HUES6 (cell line): Measurements from ENCODE around the gene SLC9A8.

Source experiments
- H3K27ac ChIP-seq: 2 replicates; pipeline ENCODE4 v1.7.0; 2013; ENCODE audit warnings: low read depth, mild to moderate bottlenecking, low read length, inconsistent platforms
- H3K27me3 ChIP-seq: 2 replicates; pipeline ENCODE4 v1.6.1; 2013; ENCODE audit warnings: low read length; ENCODE audit not compliant: control insufficient read depth, insufficient read depth
- H3K36me3 ChIP-seq: 2 replicates; pipeline ENCODE4 v1.6.1; 2013; ENCODE audit warnings: low read length; ENCODE audit not compliant: control insufficient read depth, insufficient read depth
- H3K4me1 ChIP-seq: 2 replicates; pipeline ENCODE4 v1.6.1; 2013; ENCODE audit warnings: low read length; ENCODE audit not compliant: control insufficient read depth, insufficient read depth
- H3K4me3 ChIP-seq: 2 replicates; pipeline ENCODE4 v1.5.1; 2013; ENCODE audit warnings: low read depth, low read length
- H3K9ac ChIP-seq: one replicate; pipeline ENCODE4 v1.6.1; 2013; ENCODE audit warnings: mild to moderate bottlenecking, low read length
- H3K9me3 ChIP-seq: 2 replicates; pipeline ENCODE4 v1.6.1; 2013; ENCODE audit warnings: low read depth, low read length; ENCODE audit not compliant: control insufficient read depth, insufficient read depth

Gene SLC9A8

DNA sequence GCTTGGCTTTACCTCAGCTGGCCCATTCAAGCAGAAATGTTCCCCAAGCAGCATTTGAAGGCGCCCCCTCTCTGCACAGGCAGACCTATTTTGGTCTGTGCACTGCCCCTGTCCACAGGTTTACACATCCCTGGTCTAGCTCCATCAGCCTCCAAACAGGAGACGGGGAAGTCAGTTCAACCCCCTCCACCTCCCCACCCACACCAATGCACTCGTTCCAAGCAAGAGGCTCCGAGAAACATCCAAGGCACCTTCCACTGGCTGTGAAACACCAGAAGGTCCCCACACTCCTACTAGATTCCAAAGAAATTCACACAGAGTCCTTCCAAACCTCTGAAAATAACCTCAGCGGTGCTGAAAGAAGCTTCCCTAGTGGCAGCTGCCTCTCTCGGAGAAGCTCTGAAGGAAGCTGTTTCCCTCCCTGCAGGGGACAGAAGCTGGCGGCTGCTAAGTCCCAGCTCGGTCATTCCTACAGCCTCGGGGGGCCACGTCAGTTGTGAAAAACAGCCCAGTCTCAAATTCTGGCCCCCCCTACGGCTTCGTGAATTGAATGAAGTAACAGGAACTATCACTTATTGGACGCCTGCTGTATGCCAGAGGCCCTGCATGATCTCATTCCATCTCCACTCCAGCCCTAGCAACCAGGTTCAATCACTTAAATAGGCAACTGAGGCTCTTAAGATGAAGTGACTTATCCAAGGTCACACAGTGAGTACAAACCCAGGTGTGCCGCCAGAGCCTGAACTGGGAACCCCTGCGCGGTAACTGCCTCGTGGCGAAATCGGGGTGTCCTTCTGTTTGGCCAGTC is 101.9 kb downstream of the SLC9A8 start:
- H3K27ac ChIP-seq: peak overlapping the region; percentile 20; the same call in 1 of the 2 replicates
- peak overlapping the region; percentile 88 for H3K4me3 ChIP-seq
- no peaks in the 10 kb centered on the region for H3K27me3 ChIP-seq
- peaks cover 6% of the 10 kb centered on the region for H3K4me1 ChIP-seq
- H3K9ac ChIP-seq: peak overlapping the region; percentile 98
- H3K36me3 ChIP-seq: peaks cover 4% of the 10 kb centered on the region
- no peaks in the 10 kb centered on the region for H3K9me3 ChIP-seq

GRCh38 chr20:49915118-49915379 is 102.4 kb downstream of the SLC9A8 start:
- peak overlapping the region; percentile 88 for H3K4me3 ChIP-seq
- no peaks in the 10 kb centered on the region for H3K27me3 ChIP-seq
- peaks cover 4% of the 10 kb centered on the region for H3K36me3 ChIP-seq
- peaks cover 6% of the 10 kb centered on the region for H3K4me1 ChIP-seq
- H3K9me3 ChIP-seq: no peaks in the 10 kb centered on the region
- H3K9ac ChIP-seq: peak overlapping the region; percentile 98
- peak overlapping the region; percentile 100 for H3K27ac ChIP-seq

DNA sequence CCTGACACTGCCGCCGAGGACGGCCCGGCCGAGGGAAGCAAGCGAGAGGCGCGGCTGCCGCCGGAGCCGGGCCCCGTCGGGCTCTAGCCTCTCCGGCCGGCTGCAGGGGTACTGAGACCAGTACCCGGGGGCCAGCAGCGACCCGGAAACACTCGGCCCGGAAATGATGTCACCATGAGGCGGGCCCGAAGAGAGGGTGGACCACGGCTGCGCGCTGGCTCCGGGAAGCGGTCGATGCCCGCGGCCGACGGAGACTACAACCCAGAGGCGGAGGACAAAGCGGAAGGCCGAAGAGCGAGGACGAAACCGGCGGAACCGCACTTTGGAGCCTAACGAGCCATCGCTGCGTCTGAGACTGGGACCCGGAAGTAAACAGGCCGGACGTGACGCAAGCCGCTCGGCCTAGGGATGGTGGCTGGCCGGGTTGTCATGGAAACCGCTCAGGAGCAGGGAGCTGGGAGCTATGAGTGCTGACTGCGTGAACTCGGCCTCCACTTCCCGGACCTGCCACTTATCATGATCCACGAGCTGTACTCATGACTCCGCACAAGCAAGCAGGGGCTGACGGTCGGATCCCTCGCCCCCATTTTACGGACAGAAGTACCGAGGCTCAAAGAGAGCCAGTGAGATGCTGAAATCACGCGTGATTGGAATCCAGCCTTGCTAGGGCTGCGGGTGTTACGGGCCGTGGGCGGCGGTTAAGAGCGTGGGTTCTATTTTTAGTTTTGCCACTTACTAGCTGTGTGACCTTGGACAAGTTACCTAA is 102.9 kb downstream of the SLC9A8 start, which contains the start of gene SPATA2:
Gene SPATA2 (minus strand): TSS at position 150 of the 766 bp plus-strand sequence. CDS start 7,039 bp downstream, outside the sequence.
- peak within 1 kb of the TSS; percentile 100 for H3K27ac ChIP-seq
- peak within 1 kb of the TSS; percentile 98 for H3K9ac ChIP-seq
- no peaks in the 10 kb centered on the region for H3K27me3 ChIP-seq
- no peaks in the 10 kb centered on the region for H3K36me3 ChIP-seq
- peak within 1 kb of the TSS; percentile 88 for H3K4me3 ChIP-seq
- H3K9me3 ChIP-seq: no peaks in the 10 kb centered on the region
- peaks cover 6% of the 10 kb centered on the region for H3K4me1 ChIP-seq

- H3K27ac ChIP-seq: no peak overlapping the region
- H3K9me3 ChIP-seq: no peaks in the 10 kb centered on the region
- no peaks in the 10 kb centered on the region for H3K36me3 ChIP-seq
- peaks cover 6% of the 10 kb centered on the region for H3K4me1 ChIP-seq
- peak overlapping the region; percentile 98 for H3K9ac ChIP-seq
- H3K4me3 ChIP-seq: peak overlapping the region; percentile 88
- H3K27me3 ChIP-seq: no peaks in the 10 kb centered on the region
These were observed 103.7 kb downstream of the SLC9A8 start for GRCh38 chr20:49916146-49917002.

DNA sequence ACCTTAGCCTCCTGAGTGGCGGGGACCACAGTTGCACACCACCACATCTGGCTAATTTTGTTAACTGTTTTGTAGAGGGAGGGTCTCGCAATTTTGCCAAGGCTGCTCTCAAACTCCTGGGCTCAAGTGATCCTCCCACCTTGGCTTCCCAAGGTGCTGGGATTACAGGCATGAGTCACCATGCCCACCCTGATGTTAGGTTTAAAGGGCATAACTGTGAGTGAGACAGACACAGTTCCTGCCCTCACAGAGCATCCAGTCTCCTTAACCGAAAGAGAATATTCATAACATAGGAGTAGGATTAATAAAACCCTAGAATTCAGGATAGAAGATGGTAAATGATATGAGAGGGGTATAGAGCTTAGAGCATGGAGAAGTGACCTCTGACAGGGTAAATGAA is 105.8 kb downstream of the SLC9A8 start:
- Histone ChIP-seq H3K36me3 (no peaks in the 10 kb centered on the region), H3K27ac (no peak overlapping the region), H3K4me1 (peaks cover 6% of the 10 kb centered on the region), H3K4me3 (no peak overlapping the region), H3K27me3 (no peaks in the 10 kb centered on the region), H3K9ac (no peak overlapping the region), H3K9me3 (no peaks in the 10 kb centered on the region)

DNA sequence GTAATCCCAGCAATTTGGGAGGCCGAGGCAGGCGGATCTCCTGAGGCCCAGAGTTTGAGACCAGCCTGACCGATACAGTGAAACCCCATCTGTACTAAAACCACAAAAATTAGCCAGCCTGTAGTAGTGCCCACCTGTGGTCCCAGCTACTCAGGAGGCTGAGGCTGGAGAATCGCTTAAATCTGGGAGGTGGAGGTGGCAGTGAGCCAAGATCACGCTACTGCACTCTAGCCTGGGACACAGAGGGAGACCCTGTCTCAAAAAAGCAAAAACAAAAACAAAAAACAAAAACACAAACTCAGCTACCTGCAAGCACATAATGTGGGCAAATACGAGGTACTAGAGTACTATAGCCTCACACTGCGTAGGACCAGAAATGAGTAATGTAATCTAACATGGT is 106.4 kb downstream of the SLC9A8 start:
- Histone ChIP-seq H3K27ac (no peak overlapping the region), H3K27me3 (no peaks in the 10 kb centered on the region), H3K9ac (no peak overlapping the region)

DNA sequence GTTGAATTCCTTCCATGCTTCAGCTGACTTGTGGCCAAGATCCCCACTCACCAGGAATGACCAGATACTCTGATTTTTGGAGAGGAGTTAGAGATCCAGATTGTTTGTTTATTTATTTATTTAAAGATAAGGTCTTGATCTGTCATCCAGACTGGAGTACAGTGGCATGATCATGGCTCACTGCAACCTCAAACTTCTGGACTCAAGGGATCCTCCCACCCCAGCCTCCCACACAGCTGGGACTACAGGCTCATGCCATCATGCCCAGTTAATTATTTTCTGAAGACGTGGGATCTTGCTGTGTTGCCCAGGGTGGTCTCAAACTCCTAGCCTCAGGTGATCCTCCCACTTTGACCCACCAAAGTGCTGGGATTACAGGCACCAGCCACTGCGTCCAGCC is 106.8 kb downstream of the SLC9A8 start:
- no peak overlapping the region for H3K4me3 ChIP-seq
- H3K4me1 ChIP-seq: 0 out of 2 replicates have a peak, but pooled peaks cover under 1% of the 10 kb centered on the region
- H3K36me3 ChIP-seq: no peaks in the 10 kb centered on the region

More for the DNA sequence above, 106.4 kb downstream of the SLC9A8 start:
- Histone ChIP-seq H3K9me3 (no peaks in the 10 kb centered on the region), H3K36me3 (no peaks in the 10 kb centered on the region), H3K4me1 (peaks cover 5% of the 10 kb centered on the region), H3K4me3 (no peak overlapping the region)

DNA sequence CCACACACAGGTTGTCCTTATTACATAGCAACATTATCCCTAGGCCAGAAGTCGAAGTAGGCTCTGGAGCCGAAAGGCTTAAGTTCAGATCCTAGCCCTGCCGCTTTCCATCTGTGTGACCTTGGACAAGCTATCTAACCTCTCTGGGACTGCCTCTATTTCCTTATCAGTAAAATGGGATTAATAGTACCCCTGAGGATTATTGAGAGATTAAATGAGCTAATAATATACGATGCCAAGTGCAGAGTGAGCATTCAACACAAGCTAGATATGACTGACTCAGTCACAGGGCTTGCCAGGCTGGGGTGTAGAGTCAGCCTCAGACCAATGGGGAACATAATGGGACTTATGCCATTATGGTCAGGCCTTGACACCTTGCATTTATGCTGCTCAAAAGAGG is 111.6 kb downstream of the SLC9A8 start:
- H3K4me1 ChIP-seq: no peaks in the 10 kb centered on the region
- H3K27ac ChIP-seq: no peak overlapping the region

More for the DNA sequence above, 106.8 kb downstream of the SLC9A8 start:
- Histone ChIP-seq H3K27me3 (no peaks in the 10 kb centered on the region), H3K27ac (no peak overlapping the region), H3K9ac (no peak overlapping the region), H3K9me3 (no peaks in the 10 kb centered on the region)

GRCh38 chr20:49925901-49926454 is 113.3 kb downstream of the SLC9A8 start:
- H3K27ac ChIP-seq: no peak overlapping the region
- H3K4me3 ChIP-seq: no peak overlapping the region

More for the DNA sequence above, 111.6 kb downstream of the SLC9A8 start:
- H3K36me3 ChIP-seq: no peaks in the 10 kb centered on the region
- H3K9ac ChIP-seq: no peak overlapping the region
- 0 out of 2 replicates have a peak, but pooled peaks cover 2% of the 10 kb centered on the region for H3K9me3 ChIP-seq
- no peaks in the 10 kb centered on the region for H3K27me3 ChIP-seq
- no peak overlapping the region for H3K4me3 ChIP-seq

DNA sequence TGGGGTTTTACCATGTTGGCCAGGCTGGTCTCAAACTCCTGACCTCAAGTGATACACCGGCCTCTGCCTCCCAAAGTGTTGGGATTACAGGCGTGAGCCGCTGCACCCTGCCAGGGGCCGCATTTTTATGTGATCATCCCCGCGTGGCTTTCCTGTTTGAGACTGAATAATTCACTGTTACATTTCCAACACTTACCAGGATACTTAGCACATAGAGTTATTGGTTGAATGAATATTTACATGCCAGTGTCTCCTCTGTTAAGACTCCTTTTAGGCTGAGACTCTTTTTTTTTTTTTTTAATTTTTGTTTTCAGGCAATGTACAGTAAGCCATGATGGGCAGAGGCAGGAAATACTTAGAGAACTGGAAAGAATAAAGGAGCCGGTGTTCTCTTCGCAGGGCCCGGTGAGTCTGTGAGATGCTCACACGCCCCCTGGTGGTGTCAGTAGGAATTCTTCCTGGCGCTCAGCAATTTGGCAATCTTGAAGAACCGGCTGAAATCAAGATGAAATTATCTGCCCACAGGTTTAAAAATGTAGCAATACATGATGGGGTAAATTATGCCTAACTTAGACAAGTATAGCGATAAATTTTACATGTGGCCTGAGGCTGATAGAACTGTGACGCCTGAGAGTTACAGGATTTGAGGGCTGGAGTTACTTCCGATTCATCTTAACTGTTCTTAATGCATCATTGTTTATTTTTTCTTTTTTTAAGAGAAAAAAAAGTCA is 115.9 kb downstream of the SLC9A8 start:
- no peaks in the 10 kb centered on the region for H3K27me3 ChIP-seq

More at GRCh38 chr20:49925901-49926454, 113.3 kb downstream of the SLC9A8 start:
- Histone ChIP-seq H3K9me3 (0 out of 2 replicates have a peak, but pooled peaks cover 2% of the 10 kb centered on the region), H3K9ac (no peak overlapping the region), H3K36me3 (no peaks in the 10 kb centered on the region), H3K4me1 (no peaks in the 10 kb centered on the region), H3K27me3 (no peaks in the 10 kb centered on the region)

More for the DNA sequence above, 115.9 kb downstream of the SLC9A8 start:
- H3K4me3 ChIP-seq: no peak overlapping the region
- H3K9me3 ChIP-seq: 0 out of 2 replicates have a peak, but pooled peaks cover 2% of the 10 kb centered on the region
- no peaks in the 10 kb centered on the region for H3K4me1 ChIP-seq
- no peaks in the 10 kb centered on the region for H3K36me3 ChIP-seq
- H3K9ac ChIP-seq: no peak overlapping the region
- no peak overlapping the region for H3K27ac ChIP-seq
